ENCODE measurements around the gene ATP5PD. TPM values are rescaled to one million over a fixed set of nuclear protein-coding genes. Genes with fewer than 3 reads are reported as not detected.
"Not testable (repeated sequence)": the region's sequence is repeated elsewhere in the genome, so short reads cannot be mapped to it uniquely, and the experiment has no call there.

ATP5PD gene
- total RNA-seq, 1 experiment from 2014 or later: 289 TPM

- TF ChIP-seq CTCF (IDR thresholded peaks at IDR 0.05; ENCODE audit: unreplicated experiment): no peak
- peak; percentile 46 for DNase-seq
- H3K27me3 Mint-ChIP-seq (ENCODE audit: unreplicated experiment): no peaks in the 10 kb centered on the region
- no peak overlapping the region for H3K27ac Mint-ChIP-seq (ENCODE audit: unreplicated experiment)
- H3K36me3 Mint-ChIP-seq (ENCODE audit: insufficient read depth, unreplicated experiment): peaks cover 42% of the 10 kb centered on the region
- H3K9me3 Mint-ChIP-seq (ENCODE audit: low read depth, unreplicated experiment): no peaks in the 10 kb centered on the region
- BruUV-seq (replicated peaks): no TSS peak
- intact Hi-C loops (cut with micrococcal nuclease; ENCODE audit: unreplicated experiment): loop anchor here (5.0 kb wide), 1 partner anchor 49 kb away; no protein-coding TSS in a partner anchor
- CTCF ChIA-PET: interaction anchor here (0.5 to 3.9 kb wide), 8 partner anchors 16 to 383 kb away, joined by 3 to 38 read pairs (median 9); partner anchors contain the start of gene CDR2L
- peaks cover 40% of the 10 kb centered on the region for H3K4me1 Mint-ChIP-seq (ENCODE audit: low read depth, unreplicated experiment)
- no peak overlapping the region for H3K4me3 Mint-ChIP-seq (ENCODE audit: low read depth, unreplicated experiment)
Measured at GRCh38 chr17:75010683-75011400, 35.9 kb downstream of the ATP5PD start.

- Mint-ChIP-seq H3K27ac (ENCODE audit: unreplicated experiment) (no peak overlapping the region), H3K36me3 (ENCODE audit: insufficient read depth, unreplicated experiment) (peaks cover 44% of the 10 kb centered on the region)
- intact Hi-C loops (cut with micrococcal nuclease; ENCODE audit: unreplicated experiment): no loop called here
Measured at GRCh38 chr17:75009139-75009724, 37.5 kb downstream of the ATP5PD start.

GRCh38 chr17:75008373-75008772, 38.4 kb downstream of the ATP5PD start:
- BruUV-seq (replicated peaks): no TSS peak
- no peaks in the 10 kb centered on the region for H3K27me3 Mint-ChIP-seq (ENCODE audit: unreplicated experiment)
- CTCF ChIA-PET: interaction anchor here (0.9 kb wide), 1 partner anchor 9 kb away, joined by 6 read pairs; no protein-coding TSS in a partner anchor
- H3K4me3 Mint-ChIP-seq (ENCODE audit: low read depth, unreplicated experiment): no peak overlapping the region
- H3K36me3 Mint-ChIP-seq (ENCODE audit: insufficient read depth, unreplicated experiment): peaks cover 47% of the 10 kb centered on the region
- intact Hi-C loops (cut with micrococcal nuclease; ENCODE audit: unreplicated experiment): no loop called here
- H3K9me3 Mint-ChIP-seq (ENCODE audit: low read depth, unreplicated experiment): no peaks in the 10 kb centered on the region
- no peak for DNase-seq
- H3K4me1 Mint-ChIP-seq (ENCODE audit: low read depth, unreplicated experiment): peaks cover 30% of the 10 kb centered on the region
- no peak overlapping the region for H3K27ac Mint-ChIP-seq (ENCODE audit: unreplicated experiment)
- no peak for TF ChIP-seq CTCF (IDR thresholded peaks at IDR 0.05; ENCODE audit: unreplicated experiment)

More at GRCh38 chr17:75009139-75009724, 37.5 kb downstream of the ATP5PD start:
- no peak overlapping the region for H3K4me3 Mint-ChIP-seq (ENCODE audit: low read depth, unreplicated experiment)
- no peak for DNase-seq
- H3K9me3 Mint-ChIP-seq (ENCODE audit: low read depth, unreplicated experiment): no peaks in the 10 kb centered on the region
- CTCF ChIA-PET: interaction anchor here (0.9 to 1.0 kb wide), 2 partner anchors 10 to 47 kb away, joined by 6 to 8 read pairs; no protein-coding TSS in a partner anchor
- H3K27me3 Mint-ChIP-seq (ENCODE audit: unreplicated experiment): no peaks in the 10 kb centered on the region
- no TSS peak for BruUV-seq (replicated peaks)
- H3K4me1 Mint-ChIP-seq (ENCODE audit: low read depth, unreplicated experiment): peaks cover 39% of the 10 kb centered on the region
- TF ChIP-seq CTCF (IDR thresholded peaks at IDR 0.05; ENCODE audit: unreplicated experiment): no peak

- Mint-ChIP-seq H3K4me1 (ENCODE audit: low read depth, unreplicated experiment) (peaks cover 18% of the 10 kb centered on the region), H3K27me3 (ENCODE audit: unreplicated experiment) (no peaks in the 10 kb centered on the region), H3K27ac (ENCODE audit: unreplicated experiment) (no peak overlapping the region), H3K9me3 (ENCODE audit: low read depth, unreplicated experiment) (no peaks in the 10 kb centered on the region), H3K36me3 (ENCODE audit: insufficient read depth, unreplicated experiment) (peaks cover 39% of the 10 kb centered on the region), H3K4me3 (ENCODE audit: low read depth, unreplicated experiment) (no peak overlapping the region)
- no peak for DNase-seq
- TF ChIP-seq CTCF (IDR thresholded peaks at IDR 0.05; ENCODE audit: unreplicated experiment): no peak
- no TSS peak for BruUV-seq (replicated peaks)
- intact Hi-C loops (cut with micrococcal nuclease; ENCODE audit: unreplicated experiment): no loop called here
- CTCF ChIA-PET: interaction anchor here (1.0 kb wide), 1 partner anchor 46 kb away, joined by 6 read pairs; no protein-coding TSS in a partner anchor
Measured at GRCh38 chr17:75006653-75007052, 40.1 kb downstream of the ATP5PD start.

- intact Hi-C loops (cut with micrococcal nuclease; ENCODE audit: unreplicated experiment); BruUV-seq (replicated peaks): not testable (repeated sequence)
Measured at GRCh38 chr17:75006084-75006483, 40.7 kb downstream of the ATP5PD start.

More at GRCh38 chr17:75006084-75006483, 40.7 kb downstream of the ATP5PD start:
- not testable (repeated sequence) for H3K4me3 Mint-ChIP-seq (ENCODE audit: low read depth, unreplicated experiment); H3K9me3 Mint-ChIP-seq (ENCODE audit: low read depth, unreplicated experiment); DNase-seq; H3K27ac Mint-ChIP-seq (ENCODE audit: unreplicated experiment); H3K27me3 Mint-ChIP-seq (ENCODE audit: unreplicated experiment)
- CTCF ChIA-PET: interaction anchor here (1.0 kb wide), 1 partner anchor 45 kb away, joined by 6 read pairs; no protein-coding TSS in a partner anchor
- peaks cover 12% of the 10 kb centered on the region for H3K4me1 Mint-ChIP-seq (ENCODE audit: low read depth, unreplicated experiment)
- peaks cover 34% of the 10 kb centered on the region for H3K36me3 Mint-ChIP-seq (ENCODE audit: insufficient read depth, unreplicated experiment)
